ENCODE measurements around the gene ANTKMT.
A peak's percentile ranks its signal among the peaks of the same experiment; 100 is the strongest.
"Not testable (repeated sequence)": the region's sequence is repeated elsewhere in the genome, so short reads cannot be mapped to it uniquely, and the experiment has no call there.

Gene ANTKMT

DNA sequence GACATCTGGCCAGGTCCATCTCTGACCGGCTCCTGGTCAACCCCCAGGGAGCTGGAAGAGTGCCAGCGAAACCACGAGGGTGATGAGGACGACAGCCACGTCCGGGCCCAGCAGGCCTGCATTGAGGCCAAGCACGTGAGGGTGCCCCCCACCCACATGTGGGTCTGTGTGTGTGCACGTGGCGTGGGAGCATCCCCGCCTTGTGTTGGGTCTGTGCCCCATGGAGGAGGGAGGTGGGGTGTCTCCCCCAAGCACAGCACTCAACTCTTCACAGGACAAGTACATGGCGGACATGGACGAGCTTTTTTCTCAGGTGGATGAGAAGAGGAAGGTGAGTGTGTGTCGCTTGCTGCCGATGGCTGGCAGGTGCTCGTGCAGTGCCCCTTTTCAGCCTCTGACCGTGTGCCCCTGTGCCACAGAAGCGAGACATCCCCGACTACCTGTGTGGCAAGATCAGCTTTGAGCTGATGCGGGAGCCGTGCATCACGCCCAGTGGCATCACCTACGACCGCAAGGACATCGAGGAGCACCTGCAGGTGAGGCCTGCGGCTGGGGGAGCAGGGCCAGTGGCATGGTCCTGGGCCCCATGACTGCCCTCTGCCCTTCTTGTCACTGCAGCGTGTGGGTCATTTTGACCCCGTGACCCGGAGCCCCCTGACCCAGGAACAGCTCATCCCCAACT lies 39.1 kb upstream of the ANTKMT start:
- peak; percentile 44 for DNase-seq (ENCODE audit: low spot score)

DNA sequence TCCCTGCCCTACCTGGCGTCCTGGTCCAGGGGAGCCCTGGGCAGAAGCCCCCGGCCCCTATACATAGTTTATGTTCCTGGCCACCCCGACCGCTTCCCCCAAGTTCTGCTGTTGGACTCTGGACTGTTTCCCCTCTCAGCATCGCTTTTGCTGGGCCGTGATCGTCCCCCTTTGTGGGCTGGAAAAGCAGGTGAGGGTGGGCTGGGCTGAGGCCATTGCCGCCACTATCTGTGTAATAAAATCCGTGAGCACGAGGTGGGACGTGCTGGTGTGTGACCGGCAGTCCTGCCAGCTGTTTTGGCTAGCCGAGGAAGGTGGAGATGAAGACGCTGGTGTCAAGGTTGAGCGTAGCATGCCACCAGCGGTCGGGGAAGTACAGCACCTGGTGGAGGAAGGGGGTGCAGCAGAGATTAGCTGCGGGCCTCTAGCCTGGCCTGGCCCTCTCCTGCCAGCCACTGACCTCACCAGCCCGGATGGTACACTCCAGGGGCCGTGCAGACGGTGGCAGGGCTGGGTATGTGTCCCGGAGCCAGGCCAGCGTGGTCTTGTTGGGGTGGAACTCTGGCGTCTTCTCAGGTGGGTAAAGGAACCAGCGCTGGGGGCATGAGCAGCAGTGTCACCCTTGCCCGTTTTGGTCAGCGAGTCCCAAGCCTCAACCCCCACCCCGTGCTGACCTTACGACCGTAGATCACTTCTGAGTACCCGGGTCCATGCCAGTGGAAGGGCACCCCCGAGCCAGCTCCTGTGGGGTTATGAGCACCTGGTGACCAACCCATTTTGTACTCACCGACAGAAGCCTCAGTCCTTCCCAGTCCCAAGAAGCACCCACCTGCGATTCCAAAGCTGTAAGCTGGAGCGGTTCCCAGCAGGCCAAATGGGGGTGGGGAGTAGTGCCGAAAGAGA lies 38.2 kb upstream of the ANTKMT start:
- DNase-seq (ENCODE audit: low spot score) = no peak

DNA sequence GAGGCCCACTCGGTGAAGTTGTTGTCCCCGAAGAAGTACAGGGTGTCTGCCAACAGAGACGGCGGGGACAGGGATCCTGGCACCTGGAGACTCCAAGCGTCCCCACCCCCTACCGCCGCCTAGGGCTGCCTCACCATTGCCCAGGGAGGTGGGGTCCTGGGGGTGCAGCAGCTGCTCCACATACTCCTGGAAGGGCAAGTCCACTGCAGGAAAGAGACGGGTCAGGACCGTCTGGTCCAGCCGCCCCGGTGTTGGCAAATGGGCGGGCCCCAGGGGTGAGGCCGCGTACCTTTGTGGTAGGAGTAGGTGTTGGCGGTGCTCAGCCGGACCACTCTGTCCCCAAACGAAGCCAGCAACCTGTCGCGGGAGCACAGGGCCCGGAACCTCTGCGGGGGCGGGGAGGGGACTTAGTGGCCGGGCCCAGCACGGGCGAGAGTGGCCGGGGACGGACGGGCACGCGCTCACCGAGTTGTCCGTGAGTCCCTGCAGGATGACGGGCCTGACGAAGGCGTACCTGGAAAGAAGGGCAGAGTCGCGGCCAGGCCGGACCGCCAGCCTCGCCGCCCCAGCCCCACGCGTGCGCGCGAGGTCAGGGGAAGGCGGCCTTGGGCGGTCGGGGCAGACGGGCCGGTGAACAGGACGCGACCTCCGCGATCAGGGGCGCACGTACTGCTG lies 37.4 kb upstream of the ANTKMT start:
- peak; percentile 46 for DNase-seq (ENCODE audit: low spot score)

DNA sequence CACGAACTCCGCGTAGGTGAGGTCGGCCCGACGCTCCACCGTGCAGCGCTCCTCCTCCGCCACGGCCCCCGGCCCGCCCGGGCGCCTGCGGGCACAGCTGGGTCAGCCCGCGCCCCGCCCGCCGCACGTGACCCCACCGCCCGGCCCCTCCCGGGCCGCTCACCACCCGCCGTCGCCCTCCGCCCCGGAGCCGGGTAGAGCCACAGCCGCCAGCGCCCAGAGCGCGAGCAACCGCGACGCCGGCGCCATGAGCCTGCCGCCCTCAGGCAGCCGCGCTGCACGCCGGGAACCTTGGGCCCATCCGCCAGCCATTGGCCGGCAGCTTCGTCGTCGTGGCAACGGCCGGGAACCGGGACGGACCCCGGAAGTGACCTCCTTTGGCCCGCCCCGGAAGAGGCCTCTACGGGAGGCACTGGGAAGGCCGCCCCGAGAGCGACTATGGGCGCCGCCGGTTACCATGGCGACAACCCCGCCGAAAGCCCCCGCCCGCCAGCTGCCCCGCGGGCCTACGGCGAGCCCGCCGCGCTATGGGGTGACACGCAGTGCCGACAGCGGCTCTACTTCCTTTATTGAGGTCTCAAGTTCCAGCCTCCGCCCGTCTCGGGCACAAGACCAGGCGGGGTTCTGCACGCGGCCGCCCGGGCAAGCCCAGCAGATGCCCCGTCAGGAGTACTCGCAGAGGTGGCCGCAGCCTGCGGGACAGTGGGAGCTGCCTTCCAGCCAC lies 36.7 kb upstream of the ANTKMT start, which contains the start of gene JMJD8:
JMJD8 (minus strand) TSS at position 264 of the 724 bp plus-strand sequence; CDS start at position 249, 15 bp downstream.
- DNase-seq (ENCODE audit: low spot score) = peak; percentile 96

DNA sequence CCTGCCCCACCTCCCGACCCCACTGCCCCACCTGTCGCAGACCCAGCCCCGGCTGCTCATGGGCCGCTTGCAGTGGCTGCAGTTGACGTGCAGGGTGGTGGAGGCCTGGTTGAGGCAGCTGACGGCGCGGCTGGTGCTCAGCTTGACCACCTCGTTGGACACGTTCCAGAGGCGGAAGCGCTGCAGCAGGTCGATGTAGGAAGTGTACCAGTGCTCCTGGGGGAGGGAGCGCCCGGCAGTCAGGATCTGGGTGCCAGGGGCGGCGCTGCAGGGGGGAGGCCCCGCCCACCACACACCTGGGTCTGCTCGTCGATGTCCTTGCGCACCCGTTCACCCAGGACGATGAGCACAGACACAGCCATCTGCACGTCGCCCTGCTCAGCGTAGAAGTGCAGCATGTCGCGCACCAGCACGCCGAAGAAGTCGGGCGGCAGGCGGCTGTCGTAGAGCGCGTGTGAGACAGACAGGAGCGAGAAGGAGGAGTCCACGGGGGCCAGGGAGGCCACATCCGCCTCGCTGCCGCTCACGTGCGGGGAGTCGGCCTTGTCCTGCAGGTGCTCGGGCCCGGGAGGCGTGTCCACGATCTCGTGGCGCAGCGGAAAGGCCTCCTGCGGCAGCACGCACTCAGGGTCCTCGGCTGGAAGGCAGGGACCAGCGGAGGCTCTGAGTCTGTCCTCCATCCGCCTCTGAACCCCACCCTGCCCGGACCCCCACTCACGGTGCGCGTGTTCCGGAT lies 35.8 kb upstream of the ANTKMT start:
- no peak for DNase-seq (ENCODE audit: low spot score)

DNA sequence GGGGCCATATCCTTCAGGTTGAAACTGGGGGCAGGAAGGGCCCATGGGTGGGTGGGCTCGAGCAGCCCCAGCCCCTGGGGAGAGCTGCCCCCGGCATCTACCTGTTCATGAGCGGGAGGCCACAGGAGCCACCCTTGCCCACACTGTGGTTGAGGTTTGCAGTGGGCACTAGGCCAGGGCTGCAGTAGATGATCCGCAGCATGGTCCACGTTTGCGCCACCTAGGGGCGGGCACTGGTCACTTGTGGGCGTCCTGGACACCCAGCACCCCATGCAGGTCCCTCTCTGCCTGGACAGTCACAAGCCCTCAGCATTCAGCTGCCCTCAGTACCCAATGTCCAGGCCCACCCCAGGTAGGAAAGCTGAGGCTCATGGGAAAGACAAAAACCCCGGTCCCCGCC lies 35.0 kb upstream of the ANTKMT start:
- DNase-seq (ENCODE audit: low spot score) = peak; percentile 62

DNA sequence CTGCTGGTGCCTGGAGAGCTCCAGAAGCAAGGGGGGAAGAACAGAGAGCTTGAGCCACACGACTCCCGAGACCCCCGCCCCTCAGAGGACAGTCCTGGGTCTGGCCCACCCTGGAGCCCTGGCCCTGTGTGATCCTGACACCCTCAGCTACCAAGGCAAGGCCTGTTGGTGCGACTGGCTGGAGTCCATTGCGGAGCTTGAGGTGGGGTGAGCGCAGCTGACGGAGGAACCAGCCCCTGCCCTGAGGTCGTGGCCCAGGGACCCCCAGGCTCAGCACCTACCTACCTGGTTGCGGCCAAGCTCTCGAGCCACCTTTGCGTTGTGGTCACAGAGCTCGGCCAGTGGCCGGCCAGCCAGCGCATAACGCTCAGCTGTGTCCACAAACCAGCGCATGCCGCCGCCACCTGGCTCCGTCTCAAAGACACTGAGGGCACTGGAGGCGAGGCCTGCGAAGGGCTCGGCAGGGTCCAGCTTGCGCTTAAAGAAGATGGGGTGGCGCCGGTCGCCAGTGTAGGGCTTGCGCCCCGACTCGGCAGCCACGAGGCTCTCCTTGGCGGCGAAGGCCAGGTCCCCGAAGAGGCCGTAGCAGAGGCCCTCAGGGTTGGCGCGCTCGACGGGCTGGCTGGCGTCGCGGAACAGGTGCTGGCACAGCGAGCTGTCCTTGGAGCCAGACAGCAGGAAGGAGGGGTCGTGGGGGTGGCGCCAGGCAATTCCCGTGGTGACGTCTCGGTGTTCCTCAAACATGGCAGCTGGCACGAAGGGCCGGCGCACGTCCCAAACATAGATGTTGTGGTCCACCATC lies 34.3 kb upstream of the ANTKMT start:
- DNase-seq (ENCODE audit: low spot score) = no peak

DNA sequence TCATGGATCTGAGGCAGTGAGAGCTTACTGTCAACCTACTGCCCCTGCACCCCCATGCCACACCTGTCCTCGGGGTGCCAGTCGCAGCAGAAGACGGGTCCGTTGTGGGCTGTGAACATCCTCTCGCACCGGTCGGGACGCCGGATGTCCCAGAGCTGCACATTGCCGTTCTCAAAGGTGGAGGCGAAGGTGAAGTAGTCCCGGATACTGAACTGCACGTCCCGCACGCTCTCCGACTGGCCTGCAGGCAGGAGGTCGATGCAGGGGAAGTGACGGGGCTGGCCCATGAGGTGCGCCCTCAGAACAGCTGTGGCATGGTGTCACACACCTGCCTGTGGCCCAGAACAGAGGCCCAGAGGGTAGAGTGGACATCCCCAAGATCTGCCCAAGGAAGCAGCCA lies 33.4 kb upstream of the ANTKMT start:
- DNase-seq (ENCODE audit: low spot score) = no peak

DNA sequence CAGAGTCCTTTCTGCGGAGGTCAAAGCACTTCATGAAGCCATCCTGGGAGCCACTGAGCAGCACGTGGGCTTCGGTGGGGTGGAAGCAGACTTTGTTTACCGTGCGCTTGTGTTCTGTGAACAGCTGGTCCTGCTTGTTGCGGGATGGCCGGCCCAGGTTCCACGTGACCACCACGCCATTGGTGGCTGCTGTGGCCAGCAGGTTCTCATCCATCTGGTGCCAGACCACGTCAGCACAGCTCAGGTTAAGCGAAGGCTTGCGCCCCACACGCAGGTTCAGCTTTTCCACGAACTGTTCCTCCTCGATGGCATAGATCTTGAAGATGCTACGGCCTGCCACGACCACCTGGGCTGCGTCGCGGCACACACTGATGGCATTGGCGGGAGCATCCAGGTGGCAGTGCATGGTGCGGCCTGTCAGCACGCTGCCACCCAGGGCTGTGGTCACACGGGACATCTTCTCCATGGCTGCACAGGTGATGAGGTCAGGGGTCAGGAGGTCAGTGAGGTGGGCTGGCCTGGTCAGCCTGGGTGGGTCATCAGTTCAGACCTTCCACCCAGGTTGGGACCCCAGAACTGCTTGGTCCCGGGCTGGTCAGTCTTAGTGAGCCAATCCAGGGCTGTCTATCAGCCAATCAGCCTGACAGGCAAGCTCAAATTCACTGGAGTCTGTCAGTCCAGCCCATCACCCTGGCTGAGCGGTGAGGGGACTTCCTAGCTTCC lies 31.6 kb upstream of the ANTKMT start:
- DNase-seq (ENCODE audit: low spot score) = no peak

DNA sequence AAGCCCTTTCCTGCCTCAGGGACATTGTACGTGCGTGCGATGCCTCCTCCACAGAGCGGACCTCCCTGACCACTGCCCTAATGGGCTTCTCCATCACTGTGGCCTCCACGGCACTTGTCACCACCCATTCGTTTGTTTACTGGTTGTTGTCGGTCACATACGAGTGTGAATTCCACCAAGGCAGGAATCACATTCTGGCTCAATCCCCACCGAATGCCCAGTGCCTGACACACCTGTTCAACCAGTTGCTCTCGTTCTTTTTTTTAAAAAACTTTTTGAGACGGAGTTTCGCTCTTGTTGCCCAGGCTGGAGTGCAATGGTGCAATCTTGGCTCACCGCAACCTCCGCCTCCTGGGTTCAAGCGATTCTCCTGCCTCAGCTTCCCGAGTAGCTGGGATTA lies 29.7 kb upstream of the ANTKMT start:
- not testable (repeated sequence) for DNase-seq (ENCODE audit: low spot score)

DNA sequence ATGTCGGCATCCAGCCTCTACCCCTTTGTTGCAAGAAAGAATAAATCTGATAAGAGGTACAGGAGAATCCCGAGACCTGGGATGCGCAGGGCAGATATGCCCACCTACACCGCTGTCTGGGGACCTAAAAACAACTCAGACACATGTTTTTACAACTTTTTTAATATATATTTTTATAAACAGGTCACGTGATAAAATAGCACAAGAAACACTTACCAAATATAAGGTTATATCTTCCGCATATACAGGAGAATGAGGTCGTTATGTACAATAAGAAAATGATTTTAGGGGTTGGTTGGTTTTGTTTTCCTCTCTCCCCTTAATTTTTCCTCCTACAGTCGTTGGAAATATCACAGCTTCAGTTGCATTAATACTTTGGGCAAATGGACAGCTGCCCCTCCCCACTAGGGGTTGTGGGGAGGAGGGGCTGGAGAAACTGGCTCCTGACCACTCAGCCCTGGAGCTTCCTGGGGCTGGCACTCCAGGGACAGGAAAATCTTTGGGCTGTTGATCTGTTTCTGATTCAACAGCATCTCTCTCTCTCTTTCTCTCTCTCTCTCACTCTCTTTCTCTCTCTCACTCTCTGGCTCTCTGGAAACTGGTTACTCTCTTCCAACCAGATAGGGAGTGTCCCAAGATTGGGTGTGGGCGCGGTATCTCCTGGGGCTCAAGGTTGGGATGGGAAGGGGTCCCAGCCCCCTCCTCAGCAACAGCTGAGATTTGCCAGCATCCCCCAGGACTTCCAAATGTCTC lies 28.4 kb upstream of the ANTKMT start:
- no peak for DNase-seq (ENCODE audit: low spot score)

DNA sequence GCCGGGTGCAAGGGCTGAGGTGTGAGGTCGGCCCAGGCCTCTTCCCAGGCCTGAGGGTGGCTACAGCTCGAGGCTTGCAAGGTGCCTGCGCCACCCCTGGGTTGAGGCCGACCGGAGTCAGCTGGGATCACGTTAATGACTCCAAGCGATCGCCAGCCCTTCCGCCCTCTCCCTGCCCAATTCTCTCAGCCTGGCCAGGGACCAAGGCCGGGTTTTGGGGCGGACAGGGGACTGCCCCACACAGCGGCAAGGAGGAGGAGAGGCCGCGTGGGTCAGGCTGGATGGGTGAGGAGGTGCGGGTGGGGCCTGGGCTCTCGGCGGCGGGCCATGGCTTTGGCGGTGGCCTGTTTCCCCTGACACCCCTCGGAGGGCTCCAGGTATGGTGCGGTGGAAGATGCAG lies 27.6 kb upstream of the ANTKMT start:
- no peak for DNase-seq (ENCODE audit: low spot score)

DNA sequence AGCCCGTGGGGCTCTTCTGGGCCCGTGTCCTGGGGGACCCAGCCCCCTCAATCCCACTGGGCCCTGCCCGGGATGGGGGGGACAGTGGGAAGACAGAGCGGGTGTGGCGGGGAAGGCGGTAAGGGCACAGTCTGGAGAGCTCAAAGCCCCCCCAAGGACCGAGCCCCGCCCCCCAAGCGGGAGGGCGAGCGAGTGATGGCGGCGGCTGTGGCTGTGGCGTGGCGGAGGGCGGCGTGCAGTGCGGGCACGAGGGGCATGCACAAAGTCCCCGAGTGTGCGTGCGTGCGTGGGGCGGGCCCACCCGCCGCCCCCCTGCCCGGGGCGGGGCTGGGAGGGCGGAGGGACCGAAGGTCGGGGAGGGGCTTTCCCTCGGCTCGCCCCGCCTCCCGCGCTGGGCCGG lies 27.2 kb upstream of the ANTKMT start:
- no peak for DNase-seq (ENCODE audit: low spot score)

DNA sequence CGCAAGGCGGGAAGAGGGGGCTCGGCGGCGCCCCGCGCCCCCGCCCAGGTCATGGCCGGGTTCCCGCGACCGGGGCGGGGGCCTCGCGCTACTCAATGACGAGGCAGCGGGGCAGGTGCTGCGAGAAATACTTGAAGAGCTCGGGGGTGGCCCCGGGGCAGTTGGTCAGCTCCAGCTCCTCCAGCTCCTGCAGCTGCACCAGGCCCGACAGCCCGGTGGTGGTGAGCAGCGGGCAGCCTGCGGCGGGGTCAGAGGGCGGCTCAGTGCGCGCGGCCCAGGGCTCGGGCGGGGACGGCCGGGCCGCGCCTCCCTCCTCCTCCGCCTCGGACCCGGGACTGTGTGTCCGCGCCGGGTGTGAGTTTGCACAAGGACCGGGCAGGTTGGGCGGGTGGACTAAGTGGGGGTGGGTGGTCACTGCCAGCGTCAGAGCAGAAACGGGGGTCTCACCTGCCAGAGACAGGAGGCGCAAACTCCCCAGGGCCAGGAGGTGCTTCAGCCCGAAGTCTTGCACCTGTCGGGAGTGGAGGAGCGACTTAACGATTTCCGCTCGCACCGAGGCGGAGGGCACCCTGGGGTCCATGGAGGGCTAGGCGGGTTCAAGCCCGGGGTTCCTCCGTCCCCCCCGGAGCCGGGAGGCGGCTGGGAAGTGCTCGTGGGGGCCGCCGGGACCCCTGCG lies 26.6 kb upstream of the ANTKMT start:
- no peak for DNase-seq (ENCODE audit: low spot score)

DNA sequence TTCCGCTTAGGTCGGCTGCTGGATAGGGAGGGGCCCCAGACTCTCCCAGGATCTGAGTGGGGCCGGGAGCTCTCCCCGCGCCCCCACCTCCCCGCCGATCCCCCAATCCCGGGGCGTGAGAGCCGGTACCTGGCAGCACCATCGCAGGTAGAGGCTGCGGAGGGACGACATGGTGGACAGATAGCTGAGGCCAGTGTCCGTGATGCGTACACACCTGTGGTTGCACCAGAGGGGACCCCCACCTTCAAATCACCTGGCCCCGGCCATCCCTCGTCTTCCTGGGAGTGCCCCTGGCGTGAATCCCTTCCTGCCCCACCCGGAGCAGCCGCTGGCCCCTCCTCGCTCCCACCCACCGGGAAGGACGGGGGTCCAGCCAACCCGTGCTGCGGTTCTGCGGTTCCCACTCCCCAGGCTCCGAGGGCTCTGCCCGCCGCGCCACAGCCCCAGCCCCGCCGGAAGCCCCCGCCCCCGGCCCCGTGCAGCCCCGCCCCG lies 26.0 kb upstream of the ANTKMT start:
- no peak for DNase-seq (ENCODE audit: low spot score)

DNA sequence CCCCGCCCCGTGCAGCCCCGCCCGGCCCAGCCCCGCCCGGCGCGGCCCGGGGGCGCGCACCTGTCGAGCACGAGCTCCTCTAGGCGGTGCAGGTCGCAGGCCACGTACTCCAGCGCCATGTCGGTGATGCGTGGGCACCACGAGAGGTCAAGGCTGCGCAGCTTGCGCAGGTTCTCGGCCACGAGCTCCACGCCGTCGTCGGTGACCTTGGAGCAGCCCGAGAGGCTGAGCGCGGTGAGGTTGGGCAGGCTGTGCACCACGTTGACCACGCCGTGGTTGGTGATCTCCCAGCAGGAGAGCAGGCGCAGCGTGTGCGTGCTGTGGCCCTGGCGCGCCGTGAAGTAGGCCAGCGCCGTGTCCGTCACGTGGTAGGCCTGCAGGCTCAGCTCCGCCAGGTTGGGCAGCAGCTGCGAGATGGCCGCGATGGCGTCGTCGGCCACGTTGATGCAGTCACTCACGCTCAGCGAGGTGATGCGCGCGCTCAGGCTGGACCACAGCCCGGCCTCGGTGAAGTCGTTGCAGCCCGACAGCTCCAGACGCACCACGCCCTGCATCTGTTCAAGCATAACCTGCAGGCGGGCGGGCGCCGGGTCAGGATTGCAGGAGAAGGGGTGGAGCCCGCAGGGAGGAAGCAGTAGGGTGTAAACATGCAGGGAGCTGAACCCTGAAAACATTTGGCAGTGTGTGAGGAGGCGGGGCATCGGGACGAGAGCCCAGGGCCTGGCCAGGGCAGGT lies 25.4 kb upstream of the ANTKMT start:
- DNase-seq (ENCODE audit: low spot score) = peak; percentile 88

DNA sequence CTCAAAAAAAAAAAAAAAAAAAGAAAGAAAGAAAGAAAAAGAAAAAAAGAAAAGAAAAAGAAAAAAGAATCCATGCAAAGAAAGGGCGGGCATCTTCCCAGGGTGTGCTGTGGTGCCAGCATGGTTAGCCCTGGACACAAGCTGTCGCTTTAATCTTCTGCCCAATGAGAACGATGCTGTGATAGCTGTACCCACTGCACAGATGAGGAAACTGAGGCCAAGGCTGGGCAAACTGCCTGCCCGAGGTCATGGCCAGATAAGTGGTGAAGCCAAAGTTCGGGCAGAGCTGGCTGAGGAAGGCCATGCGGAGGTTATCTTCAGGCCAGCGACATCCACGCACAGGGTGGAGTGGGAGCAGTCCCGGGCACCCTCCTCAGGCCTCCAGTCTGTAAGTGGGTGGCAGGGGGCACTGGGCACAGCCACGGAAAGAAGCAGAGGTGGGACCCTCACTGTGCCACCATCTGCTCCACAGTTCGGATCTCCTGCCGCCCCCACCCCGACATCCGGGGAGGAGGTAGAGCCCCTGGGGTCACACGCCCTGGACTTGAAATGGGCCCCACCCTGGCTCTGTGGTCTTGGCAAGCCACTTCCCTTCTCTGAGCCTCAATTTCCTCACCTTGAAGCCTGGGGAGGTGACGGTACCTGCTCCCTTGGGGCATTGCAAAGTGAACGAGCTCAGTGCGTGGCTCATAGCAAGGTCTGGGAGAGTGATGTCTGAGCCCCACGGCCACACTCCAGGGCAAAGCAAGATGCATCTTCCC lies 21.9 kb upstream of the ANTKMT start:
- no peak for DNase-seq (ENCODE audit: low spot score)

All from kidney tubule cell (primary cell).